Measurements from ENCODE around the gene TMEM175.
A peak's percentile ranks its signal among the peaks of the same experiment; 100 is the strongest.
"Not testable (repeated sequence)": the region's sequence is repeated elsewhere in the genome, so short reads cannot be mapped to it uniquely, and the experiment has no call there.

The TMEM175 gene

GRCh38 chr4:968621-969394, 36.5 kb downstream of the TMEM175 start:
- DNase-seq, result no peak
- H3K4me3 Mint-ChIP-seq, result no peak overlapping the region
- H3K36me3 Mint-ChIP-seq (ENCODE audit: low read depth), result peaks cover 1% of the 10 kb centered on the region
- H3K4me1 Mint-ChIP-seq, result peaks cover 11% of the 10 kb centered on the region
- no peak overlapping the region for H3K27ac Mint-ChIP-seq
- H3K27me3 Mint-ChIP-seq, result no peaks in the 10 kb centered on the region
- no peaks in the 10 kb centered on the region for H3K9me3 Mint-ChIP-seq
- no peak for ATAC-seq

GRCh38 chr4:970046-970745, 37.9 kb downstream of the TMEM175 start:
- Mint-ChIP-seq H3K4me1 (peaks cover 11% of the 10 kb centered on the region), H3K36me3 (ENCODE audit: low read depth) (peaks cover 1% of the 10 kb centered on the region), H3K4me3 (no peak overlapping the region), H3K27ac (no peak overlapping the region), H3K9me3 (no peaks in the 10 kb centered on the region), H3K27me3 (no peaks in the 10 kb centered on the region)
- no peak for ATAC-seq
- DNase-seq, result peak; percentile 23

GRCh38 chr4:970854-971520, 38.7 kb downstream of the TMEM175 start:
- peaks cover under 1% of the 10 kb centered on the region for H3K36me3 Mint-ChIP-seq (ENCODE audit: low read depth)
- no peak for ATAC-seq

GRCh38 chr4:971666-972500, 39.6 kb downstream of the TMEM175 start:
- no peak for ATAC-seq
- no peak overlapping the region for H3K27ac Mint-ChIP-seq
- peak overlapping the region; percentile 46 for H3K4me3 Mint-ChIP-seq
- H3K4me1 Mint-ChIP-seq, result peaks cover 11% of the 10 kb centered on the region
- no peaks in the 10 kb centered on the region for H3K27me3 Mint-ChIP-seq
- H3K36me3 Mint-ChIP-seq (ENCODE audit: low read depth), result no peaks in the 10 kb centered on the region
- no peak for DNase-seq
- H3K9me3 Mint-ChIP-seq, result no peaks in the 10 kb centered on the region

More at GRCh38 chr4:970854-971520, 38.7 kb downstream of the TMEM175 start:
- H3K4me3 Mint-ChIP-seq, result no peak overlapping the region
- no peaks in the 10 kb centered on the region for H3K9me3 Mint-ChIP-seq
- no peak for DNase-seq
- no peak overlapping the region for H3K27ac Mint-ChIP-seq
- peaks cover 11% of the 10 kb centered on the region for H3K4me1 Mint-ChIP-seq
- H3K27me3 Mint-ChIP-seq, result no peaks in the 10 kb centered on the region

- H3K27me3 Mint-ChIP-seq, result no peaks in the 10 kb centered on the region
- no peak overlapping the region for H3K27ac Mint-ChIP-seq
- H3K4me1 Mint-ChIP-seq, result peaks cover 11% of the 10 kb centered on the region
- peak; percentile 51 for DNase-seq
- ATAC-seq, result peak; percentile 35
- no peaks in the 10 kb centered on the region for H3K36me3 Mint-ChIP-seq (ENCODE audit: low read depth)
- peak overlapping the region; percentile 46 for H3K4me3 Mint-ChIP-seq
- no peaks in the 10 kb centered on the region for H3K9me3 Mint-ChIP-seq
Observed at GRCh38 chr4:972651-973424, 40.6 kb downstream of the TMEM175 start.

GRCh38 chr4:973431-974397, 41.5 kb downstream of the TMEM175 start, which contains the start of gene DGKQ:
Gene DGKQ (minus strand): TSS chr4:973569. CDS start chr4:973482, 87 bp downstream.
- no peak within 1 kb of the TSS for H3K27ac Mint-ChIP-seq
- H3K4me3 Mint-ChIP-seq, result peak within 1 kb of the TSS; percentile 46
- peak; percentile 86 for DNase-seq
- ATAC-seq, result peak; percentile 81
- no peaks in the 10 kb centered on the region for H3K9me3 Mint-ChIP-seq
- no peaks in the 10 kb centered on the region for H3K36me3 Mint-ChIP-seq (ENCODE audit: low read depth)
- H3K27me3 Mint-ChIP-seq, result no peaks in the 10 kb centered on the region
- peaks cover 11% of the 10 kb centered on the region for H3K4me1 Mint-ChIP-seq

GRCh38 chr4:974668-975067, 42.4 kb downstream of the TMEM175 start:
- no peaks in the 10 kb centered on the region for H3K9me3 Mint-ChIP-seq
- no peak for ATAC-seq

GRCh38 chr4:976016-976415, 43.8 kb downstream of the TMEM175 start:
- not testable (repeated sequence) for H3K9me3 Mint-ChIP-seq; H3K27ac Mint-ChIP-seq; H3K4me3 Mint-ChIP-seq; H3K36me3 Mint-ChIP-seq (ENCODE audit: low read depth); DNase-seq; ATAC-seq; H3K4me1 Mint-ChIP-seq; H3K27me3 Mint-ChIP-seq

More at GRCh38 chr4:974668-975067, 42.4 kb downstream of the TMEM175 start:
- H3K4me3 Mint-ChIP-seq, result no peak overlapping the region
- H3K36me3 Mint-ChIP-seq (ENCODE audit: low read depth), result no peaks in the 10 kb centered on the region
- no peak for DNase-seq
- H3K27ac Mint-ChIP-seq, result no peak overlapping the region
- H3K4me1 Mint-ChIP-seq, result peaks cover 11% of the 10 kb centered on the region
- no peaks in the 10 kb centered on the region for H3K27me3 Mint-ChIP-seq

GRCh38 chr4:978957-979701, 46.9 kb downstream of the TMEM175 start:
- Mint-ChIP-seq H3K4me1 (no peaks in the 10 kb centered on the region), H3K27ac (no peak overlapping the region), H3K9me3 (no peaks in the 10 kb centered on the region), H3K27me3 (no peaks in the 10 kb centered on the region), H3K36me3 (ENCODE audit: low read depth) (no peaks in the 10 kb centered on the region), H3K4me3 (no peak overlapping the region)
- no peak for ATAC-seq
- DNase-seq, result no peak

GRCh38 chr4:982291-982690, 50.0 kb downstream of the TMEM175 start:
- Mint-ChIP-seq H3K27ac (no peak overlapping the region), H3K27me3 (no peaks in the 10 kb centered on the region), H3K9me3 (no peaks in the 10 kb centered on the region), H3K36me3 (ENCODE audit: low read depth) (no peaks in the 10 kb centered on the region), H3K4me1 (peaks cover 22% of the 10 kb centered on the region), H3K4me3 (no peak overlapping the region)
- DNase-seq (no peak), ATAC-seq (no peak)

GRCh38 chr4:982814-983213, 50.6 kb downstream of the TMEM175 start:
- no peak for DNase-seq
- no peak overlapping the region for H3K27ac Mint-ChIP-seq
- peaks cover 22% of the 10 kb centered on the region for H3K4me1 Mint-ChIP-seq
- no peak overlapping the region for H3K4me3 Mint-ChIP-seq
- no peaks in the 10 kb centered on the region for H3K36me3 Mint-ChIP-seq (ENCODE audit: low read depth)
- H3K27me3 Mint-ChIP-seq, result no peaks in the 10 kb centered on the region
- no peaks in the 10 kb centered on the region for H3K9me3 Mint-ChIP-seq
- ATAC-seq, result no peak

- H3K27ac Mint-ChIP-seq, result no peak overlapping the region
- peaks cover 22% of the 10 kb centered on the region for H3K4me1 Mint-ChIP-seq
- peak overlapping the region; percentile 86 for H3K4me3 Mint-ChIP-seq
- no peaks in the 10 kb centered on the region for H3K9me3 Mint-ChIP-seq
- H3K36me3 Mint-ChIP-seq (ENCODE audit: low read depth), result no peaks in the 10 kb centered on the region
- DNase-seq (no peak), ATAC-seq (no peak)
- no peaks in the 10 kb centered on the region for H3K27me3 Mint-ChIP-seq
Observed at GRCh38 chr4:984336-985054, 52.2 kb downstream of the TMEM175 start.
